ENCODE measurements around the gene HOMER3.

DNA sequence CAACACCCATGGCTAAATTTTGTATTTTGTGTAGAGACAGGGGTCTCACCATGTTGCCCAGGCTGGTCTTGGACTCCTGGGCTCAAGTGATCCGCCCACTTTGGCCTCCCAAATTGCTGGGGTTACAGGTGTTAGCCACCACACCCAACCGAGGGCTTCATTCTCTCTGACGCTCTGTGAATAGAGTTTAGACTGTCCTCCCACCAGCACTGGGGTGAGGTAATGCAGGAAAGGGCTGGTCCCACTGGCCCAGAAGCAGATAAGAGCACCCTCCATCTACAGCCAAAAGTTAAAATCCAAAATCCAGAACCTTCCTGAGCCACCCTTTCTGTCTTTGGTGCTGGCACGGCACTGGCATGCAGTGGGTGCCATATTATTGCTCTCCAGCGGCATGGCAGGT, 31.8 kb upstream of the HOMER3 start:
- no peak for TF ChIP-seq ZNF549 (CRISPR knock-in tag; IDR thresholded peaks at IDR 0.05)
- TF ChIP-seq, protein P1, sequence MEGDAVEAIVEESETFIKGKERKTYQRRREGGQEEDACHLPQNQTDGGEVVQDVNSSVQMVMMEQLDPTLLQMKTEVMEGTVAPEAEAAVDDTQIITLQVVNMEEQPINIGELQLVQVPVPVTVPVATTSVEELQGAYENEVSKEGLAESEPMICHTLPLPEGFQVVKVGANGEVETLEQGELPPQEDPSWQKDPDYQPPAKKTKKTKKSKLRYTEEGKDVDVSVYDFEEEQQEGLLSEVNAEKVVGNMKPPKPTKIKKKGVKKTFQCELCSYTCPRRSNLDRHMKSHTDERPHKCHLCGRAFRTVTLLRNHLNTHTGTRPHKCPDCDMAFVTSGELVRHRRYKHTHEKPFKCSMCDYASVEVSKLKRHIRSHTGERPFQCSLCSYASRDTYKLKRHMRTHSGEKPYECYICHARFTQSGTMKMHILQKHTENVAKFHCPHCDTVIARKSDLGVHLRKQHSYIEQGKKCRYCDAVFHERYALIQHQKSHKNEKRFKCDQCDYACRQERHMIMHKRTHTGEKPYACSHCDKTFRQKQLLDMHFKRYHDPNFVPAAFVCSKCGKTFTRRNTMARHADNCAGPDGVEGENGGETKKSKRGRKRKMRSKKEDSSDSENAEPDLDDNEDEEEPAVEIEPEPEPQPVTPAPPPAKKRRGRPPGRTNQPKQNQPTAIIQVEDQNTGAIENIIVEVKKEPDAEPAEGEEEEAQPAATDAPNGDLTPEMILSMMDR (CRISPR knock-in tag; IDR thresholded peaks at IDR 0.05) = no peak
- no peak for TF ChIP-seq ZFP90 (CRISPR knock-in tag; IDR thresholded peaks at IDR 0.05; ENCODE audit: borderline replicate concordance)
- TF ChIP-seq YEATS2 (CRISPR knock-in tag; IDR thresholded peaks at IDR 0.05; ENCODE audit: borderline replicate concordance) = no peak
- TF ChIP-seq, protein P2, sequence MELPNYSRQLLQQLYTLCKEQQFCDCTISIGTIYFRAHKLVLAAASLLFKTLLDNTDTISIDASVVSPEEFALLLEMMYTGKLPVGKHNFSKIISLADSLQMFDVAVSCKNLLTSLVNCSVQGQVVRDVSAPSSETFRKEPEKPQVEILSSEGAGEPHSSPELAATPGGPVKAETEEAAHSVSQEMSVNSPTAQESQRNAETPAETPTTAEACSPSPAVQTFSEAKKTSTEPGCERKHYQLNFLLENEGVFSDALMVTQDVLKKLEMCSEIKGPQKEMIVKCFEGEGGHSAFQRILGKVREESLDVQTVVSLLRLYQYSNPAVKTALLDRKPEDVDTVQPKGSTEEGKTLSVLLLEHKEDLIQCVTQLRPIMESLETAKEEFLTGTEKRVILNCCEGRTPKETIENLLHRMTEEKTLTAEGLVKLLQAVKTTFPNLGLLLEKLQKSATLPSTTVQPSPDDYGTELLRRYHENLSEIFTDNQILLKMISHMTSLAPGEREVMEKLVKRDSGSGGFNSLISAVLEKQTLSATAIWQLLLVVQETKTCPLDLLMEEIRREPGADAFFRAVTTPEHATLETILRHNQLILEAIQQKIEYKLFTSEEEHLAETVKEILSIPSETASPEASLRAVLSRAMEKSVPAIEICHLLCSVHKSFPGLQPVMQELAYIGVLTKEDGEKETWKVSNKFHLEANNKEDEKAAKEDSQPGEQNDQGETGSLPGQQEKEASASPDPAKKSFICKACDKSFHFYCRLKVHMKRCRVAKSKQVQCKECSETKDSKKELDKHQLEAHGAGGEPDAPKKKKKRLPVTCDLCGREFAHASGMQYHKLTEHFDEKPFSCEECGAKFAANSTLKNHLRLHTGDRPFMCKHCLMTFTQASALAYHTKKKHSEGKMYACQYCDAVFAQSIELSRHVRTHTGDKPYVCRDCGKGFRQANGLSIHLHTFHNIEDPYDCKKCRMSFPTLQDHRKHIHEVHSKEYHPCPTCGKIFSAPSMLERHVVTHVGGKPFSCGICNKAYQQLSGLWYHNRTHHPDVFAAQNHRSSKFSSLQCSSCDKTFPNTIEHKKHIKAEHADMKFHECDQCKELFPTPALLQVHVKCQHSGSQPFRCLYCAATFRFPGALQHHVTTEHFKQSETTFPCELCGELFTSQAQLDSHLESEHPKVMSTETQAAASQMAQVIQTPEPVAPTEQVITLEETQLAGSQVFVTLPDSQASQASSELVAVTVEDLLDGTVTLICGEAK (IDR thresholded peaks at IDR 0.05) = no peak
- TF ChIP-seq, protein P2 (CRISPR knock-in tag; IDR thresholded peaks at IDR 0.05) = no peak
- TF ChIP-seq ZNF407 (CRISPR knock-in tag; IDR thresholded peaks at IDR 0.05; ENCODE audit: not compliant biosample characterization) = no peak
- no peak for TF ChIP-seq POLR2AphosphoS5 (IDR thresholded peaks at IDR 0.05; ENCODE audit: low read depth, low read length)
